OCI-LY7 (cell line): ENCODE data around the gene IRX6. TPM values are rescaled to one million over a fixed set of nuclear protein-coding genes. Genes with fewer than 3 reads are reported as not detected.

ENCODE experiments used
- BruUV-seq: library from RNA; stranded (reverse); fragments of 400-500 nt; replicated peaks from 2 replicates; lab custom pipeline; 2021; lab: Mats Ljungman, UMichigan
- CTCF ChIA-PET: fragments of 300-600 bp; sonication (Branson Sonifier 250); formaldehyde crosslinking; loops from one replicate; lab custom pipeline; 2022; ENCODE audit warnings: antibody characterized with exemption; ENCODE audit not compliant: unreplicated experiment; lab: Charles Lee
- POLR2A ChIA-PET: fragments of 300-600 bp; sonication (Branson Sonifier 250); formaldehyde crosslinking; loops from one replicate; lab custom pipeline; 2022; ENCODE audit warnings: antibody characterized with exemption; lab: Charles Lee
- DNase-seq: peaks from one replicate; pipeline ENCODE4 v3.0.0-alpha.2; 2015; ENCODE audit warnings: low spot score
- H2AFZ ChIP-seq: fragments of 200-600 bp; sonication (generic), shearing (Covaris generic); 2 replicates; pipeline ENCODE4 v1.6.1; 2014; ENCODE audit warnings: mild to moderate bottlenecking, antibody characterized with exemption, low read length, moderate library complexity
- H3K27ac ChIP-seq: fragments of 200-600 bp; sonication (generic); 2 replicates; pipeline ENCODE4 v1.5.1; 2014; ENCODE audit warnings: mixed run types, low read depth, mild to moderate bottlenecking, moderate library complexity, low read length, inconsistent platforms; ENCODE audit not compliant: poor library complexity, severe bottlenecking
- H3K36me3 ChIP-seq: fragments of 200-600 bp; sonication (generic); 2 replicates; pipeline ENCODE4 v1.6.1; 2014; ENCODE audit warnings: mild to moderate bottlenecking, antibody characterized with exemption, low read length, moderate library complexity, mixed read lengths; ENCODE audit not compliant: insufficient read depth
- H3K4me1 ChIP-seq: fragments of 200-600 bp; sonication (generic); 2 replicates; pipeline ENCODE4 v1.5.1; 2014; ENCODE audit warnings: mild to moderate bottlenecking, low read length; ENCODE audit not compliant: insufficient read depth, poor library complexity, severe bottlenecking
- H3K4me2 ChIP-seq: fragments of 200-600 bp; sonication (generic); 2 replicates; pipeline ENCODE4 v1.6.1; 2014; ENCODE audit warnings: mild to moderate bottlenecking, low read length
- H3K4me3 ChIP-seq: fragments of 200-600 bp; sonication (generic); 2 replicates; pipeline ENCODE4 v1.5.1; 2014; ENCODE audit warnings: mild to moderate bottlenecking, low read depth, low read length; ENCODE audit not compliant: poor library complexity, severe bottlenecking
- H3K79me2 ChIP-seq: fragments of 200-600 bp; sonication (generic); 2 replicates; pipeline ENCODE4 v1.6.1; 2016; ENCODE audit warnings: low read depth, mild to moderate bottlenecking, low read length, moderate library complexity, mixed read lengths; ENCODE audit not compliant: insufficient read depth
- H3K9me2 ChIP-seq: fragments of 200-600 bp; sonication (generic); 2 replicates; pipeline ENCODE4 v1.6.1; 2016; ENCODE audit warnings: mild to moderate bottlenecking, low read length, mixed read lengths; ENCODE audit not compliant: insufficient read depth
- H3K9me3 ChIP-seq: fragments of 200-600 bp; sonication (generic); 2 replicates; pipeline ENCODE4 v1.6.1; 2014; ENCODE audit warnings: mild to moderate bottlenecking, mixed run types, low read length, mixed read lengths
- H4K20me1 ChIP-seq: fragments of 200-600 bp; sonication (generic); 2 replicates; pipeline ENCODE4 v1.6.1; 2014; ENCODE audit warnings: mild to moderate bottlenecking, antibody characterized with exemption, low read length, moderate library complexity, mixed read lengths; ENCODE audit not compliant: insufficient read depth
- CTCF ChIP-seq: fragments of 200-600 bp; sonication (generic); conservative IDR thresholded peaks from 2 replicates; pipeline ENCODE4 v1.5.1; 2014; ENCODE audit warnings: mild to moderate bottlenecking, antibody characterized with exemption, low read length, moderate library complexity, mixed read lengths
- EZH2phosphoT487 ChIP-seq: fragments of 200-600 bp; sonication (generic); IDR thresholded peaks from 2 replicates; pipeline ENCODE4 v1.6.1; 2018; ENCODE audit warnings: low read depth, borderline replicate concordance, mild to moderate bottlenecking, mixed run types, antibody characterized with exemption, low read length, moderate library complexity, mixed read lengths
- intact Hi-C: fragments of 100-400 bp; cut with micrococcal nuclease; formaldehyde crosslinking; loops from one replicate; pipeline ENCODE4 v1.10.0; 2022; ENCODE audit not compliant: unreplicated experiment
- total RNA-seq, 2 experiments: library from RNA; depleted of rRNA in 1 of 2; stranded (reverse); fragments of >200 nt in 1 of 2; shearing (Covaris generic) in 1 of 2; gene quantifications; 2 replicates each; pipeline ENCODE4 v1.2.3, GENCODE V29; 2014 to 2022

The IRX6 gene
- total RNA-seq, 2 experiments from 2014 or later: not detected

GRCh38 chr16:55378616-55379015, 54.6 kb downstream of the IRX6 start:
- ChIA-PET POLR2A (no interaction called here), CTCF (no interaction called here)
- H3K27ac ChIP-seq: no peak overlapping the region
- intact Hi-C loops: no loop called here
- no peaks in the 10 kb centered on the region for H3K4me1 ChIP-seq
- H4K20me1 ChIP-seq: no peaks in the 10 kb centered on the region
- H3K4me2 ChIP-seq: no peak overlapping the region
- BruUV-seq: no TSS peak
- TF ChIP-seq EZH2phosphoT487 (no peak), CTCF (no peak)
- no peak overlapping the region for H3K4me3 ChIP-seq
- H3K9me3 ChIP-seq: no peaks in the 10 kb centered on the region
- H3K9me2 ChIP-seq: no peaks in the 10 kb centered on the region
- no peak for DNase-seq
- no peaks in the 10 kb centered on the region for H3K36me3 ChIP-seq
- H3K79me2 ChIP-seq: no peaks in the 10 kb centered on the region
- no peak overlapping the region for H2AFZ ChIP-seq

DNA sequence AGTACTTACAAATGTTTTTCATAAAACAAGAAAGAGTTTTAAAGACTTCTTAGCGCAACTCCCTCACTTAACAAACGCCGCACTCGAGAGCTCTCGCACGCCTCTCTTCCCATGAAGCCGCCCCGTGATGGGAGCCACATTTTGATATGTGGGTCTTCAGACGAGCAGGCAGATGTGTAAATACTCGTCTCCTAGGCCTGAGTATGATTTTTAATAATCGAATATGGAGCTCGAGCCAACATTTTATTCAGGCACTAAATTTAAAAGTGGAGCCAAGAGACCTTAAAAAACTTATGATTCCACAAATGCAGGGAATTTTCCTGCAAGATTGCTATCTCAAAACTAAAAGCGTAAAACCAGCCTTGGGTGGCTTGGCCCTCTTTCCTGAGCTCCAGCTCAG, 55.4 kb downstream of the IRX6 start:
- no peak for DNase-seq
- no peak overlapping the region for H2AFZ ChIP-seq
- BruUV-seq: no TSS peak
- H3K36me3 ChIP-seq: no peaks in the 10 kb centered on the region
- POLR2A ChIA-PET: interaction anchor here (0.9 kb wide), 1 partner anchor 11 kb away, joined by 3 read pairs; no protein-coding TSS in a partner anchor
- no peak overlapping the region for H3K4me2 ChIP-seq
- H3K4me3 ChIP-seq: no peak overlapping the region
- no peaks in the 10 kb centered on the region for H3K9me3 ChIP-seq
- intact Hi-C loops: no loop called here
- H3K27ac ChIP-seq: no peak overlapping the region
- H4K20me1 ChIP-seq: no peaks in the 10 kb centered on the region
- H3K79me2 ChIP-seq: no peaks in the 10 kb centered on the region
- CTCF ChIA-PET: no interaction called here
- no peak for TF ChIP-seq CTCF
- no peak for TF ChIP-seq EZH2phosphoT487
- no peaks in the 10 kb centered on the region for H3K9me2 ChIP-seq
- H3K4me1 ChIP-seq: no peaks in the 10 kb centered on the region

- Histone ChIP-seq H3K4me2 (no peak overlapping the region), H2AFZ (no peak overlapping the region), H3K9me3 (no peaks in the 10 kb centered on the region), H3K4me1 (no peaks in the 10 kb centered on the region), H3K79me2 (no peaks in the 10 kb centered on the region), H4K20me1 (no peaks in the 10 kb centered on the region), H3K36me3 (no peaks in the 10 kb centered on the region), H3K9me2 (no peaks in the 10 kb centered on the region), H3K4me3 (no peak overlapping the region), H3K27ac (no peak overlapping the region)
- POLR2A ChIA-PET: interaction anchor here (0.9 kb wide), 1 partner anchor 11 kb away, joined by 3 read pairs; no protein-coding TSS in a partner anchor
- CTCF ChIA-PET: no interaction called here
- intact Hi-C loops: no loop called here
- no peak for TF ChIP-seq CTCF
- TF ChIP-seq EZH2phosphoT487: no peak
- no TSS peak for BruUV-seq
- DNase-seq: no peak
These were observed 55.9 kb downstream of the IRX6 start for GRCh38 chr16:55379876-55380390.
